SK-N-MC (cell line): ENCODE measurements around the gene ZC3H13.

Source experiments
- EZH2 ChIP-seq: fragments of 200-600 bp; sonication (generic); IDR thresholded peaks from one replicate; pipeline ENCODE4 v1.6.1; 2017; ENCODE audit warnings: antibody characterized with exemption
- POLR2AphosphoS5 ChIP-seq: IDR thresholded peaks from 2 replicates; pipeline ENCODE4 v1.6.1; 2012; ENCODE audit warnings: mild to moderate bottlenecking, low read depth, low read length, borderline replicate concordance

DNA sequence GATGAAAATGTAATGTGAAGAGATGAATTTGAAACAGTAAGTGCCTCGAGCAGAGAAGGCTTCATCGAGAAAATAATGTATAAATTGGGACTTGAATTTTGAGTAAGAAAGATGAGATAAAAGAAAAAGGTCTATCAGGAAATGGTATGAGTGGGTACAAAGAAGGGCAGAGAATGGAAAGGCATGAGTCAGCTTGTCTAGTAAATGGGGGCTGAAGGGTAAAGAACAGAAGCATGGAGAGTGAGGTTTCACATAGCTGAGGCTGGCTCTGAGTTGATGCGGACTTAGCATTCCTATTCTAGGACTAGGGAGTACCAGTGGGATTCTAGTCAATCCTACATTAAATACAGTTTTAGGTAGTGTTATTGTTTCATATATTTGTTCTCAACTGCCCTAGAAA, 85.8 kb downstream of the ZC3H13 start:
- TF ChIP-seq EZH2 (no peak), POLR2AphosphoS5 (no peak)
